NCI-H526 treated with DMSO at 0.1 percent for 48 hours (cell line): Measurements from ENCODE around the gene MGAT3.
"Not testable (repeated sequence)": the region's sequence is repeated elsewhere in the genome, so short reads cannot be mapped to it uniquely, and the experiment has no call there.

ENCODE experiments used
- DNase-seq: peaks from one replicate; lab custom pipeline; 2025; lab: John Stamatoyannopoulos, UW

MGAT3 gene

GRCh38 chr22:39514373-39514973, 57.7 kb downstream of the MGAT3 start:
- DNase-seq = no peak

GRCh38 chr22:39515266-39516050, 58.6 kb downstream of the MGAT3 start:
- DNase-seq = no peak

GRCh38 chr22:39517470-39517869, 60.7 kb downstream of the MGAT3 start:
- DNase-seq = no peak

- DNase-seq = no peak
Measured at GRCh38 chr22:39518144-39518786, 61.5 kb downstream of the MGAT3 start.

- DNase-seq = no peak
Measured at GRCh38 chr22:39518996-39519680, 62.3 kb downstream of the MGAT3 start.

GRCh38 chr22:39519681-39520225, 62.9 kb downstream of the MGAT3 start:
- DNase-seq = peak; percentile 91

GRCh38 chr22:39520226-39521105, 63.7 kb downstream of the MGAT3 start, which contains the start of gene ATF4:
ATF4 (plus strand) TSS chr22:39520562; CDS start chr22:39521446, 884 bp downstream.
- peak; percentile 85 for DNase-seq

GRCh38 chr22:39521106-39521885, 64.5 kb downstream of the MGAT3 start:
- not testable (repeated sequence) for DNase-seq

GRCh38 chr22:39522091-39522490, 65.3 kb downstream of the MGAT3 start:
- DNase-seq = not testable (repeated sequence)

GRCh38 chr22:39522567-39523300, 65.9 kb downstream of the MGAT3 start:
- peak; percentile 34 for DNase-seq

GRCh38 chr22:39524089-39524752, 67.4 kb downstream of the MGAT3 start:
- no peak for DNase-seq

GRCh38 chr22:39524753-39525657, 68.2 kb downstream of the MGAT3 start:
- no peak for DNase-seq

GRCh38 chr22:39525658-39525975, 68.8 kb downstream of the MGAT3 start:
- DNase-seq = no peak

- no peak for DNase-seq
Measured at GRCh38 chr22:39526736-39527171, 69.9 kb downstream of the MGAT3 start.

GRCh38 chr22:39527481-39527961, 70.7 kb downstream of the MGAT3 start:
- DNase-seq = no peak

- DNase-seq = no peak
Measured at GRCh38 chr22:39528080-39528661, 71.4 kb downstream of the MGAT3 start.

GRCh38 chr22:39528681-39529486, 72.1 kb downstream of the MGAT3 start:
- DNase-seq = peak; percentile 84
